HEK293 (cell line): ENCODE results near the gene KCNRG.
A peak's percentile ranks its signal among the peaks of the same experiment; 100 is the strongest.

Experiments used
- CTCF ChIA-PET: fragments of 350-600 bp; formaldehyde crosslinking; extraction: SDS; loops from one replicate; lab custom pipeline; 2021; ENCODE audit warnings: antibody characterized with exemption; lab: Yijun Ruan, JAX
- POLR2A ChIA-PET: fragments of 300-600 bp; formaldehyde crosslinking; extraction: SDS; loops from one replicate; lab custom pipeline; 2020; ENCODE audit warnings: antibody characterized with exemption, inconsistent platforms; lab: Yijun Ruan, JAX
- H3K27ac ChIP-seq: fragments of 200-500 bp; sonication (Bioruptor generic); 2 replicates; pipeline ENCODE4 v1.5.1; 2014; ENCODE audit warnings: low read depth, low read length, control low read depth, inconsistent platforms; ENCODE audit errors: extremely low read depth
- H3K36me3 ChIP-seq, 2 experiments: fragments of 200-500 bp in 1 of 2; sonication (Bioruptor generic) in 1 of 2; 1 replicate in 1 of 2; 2 replicates in 1 of 2; pipeline ENCODE4 v1.5.1; 2014 to 2017; ENCODE audit warnings: inconsistent platforms in 2 of 2, low read length in 2 of 2; ENCODE audit not compliant: control insufficient read depth in 2 of 2, insufficient read depth in 1 of 2
- H3K4me1 ChIP-seq: fragments of 200-500 bp; sonication (Bioruptor generic); 2 replicates; pipeline ENCODE4 v1.5.1; 2014; ENCODE audit warnings: mild to moderate bottlenecking, low read length, inconsistent platforms; ENCODE audit not compliant: control insufficient read depth, insufficient read depth
- H3K4me3 ChIP-seq: 2 replicates; pipeline ENCODE4 v1.5.1; 2011; ENCODE audit warnings: low read depth, mild to moderate bottlenecking, control low read depth, low read length, moderate library complexity
- H3K9me3 ChIP-seq: fragments of 200-500 bp; sonication (Bioruptor generic); 2 replicates; pipeline ENCODE4 v1.5.1; 2014; ENCODE audit warnings: low read depth, low read length, inconsistent platforms; ENCODE audit not compliant: control insufficient read depth, insufficient read depth
- BCL11A ChIP-seq: fragments of 450-650 bp; formaldehyde crosslinking; IDR thresholded peaks from 2 replicates; pipeline ENCODE4 v1.5.1; 2016; ENCODE audit warnings: low read depth, missing biosample characterization, missing genetic modification characterization
- ELK4 ChIP-seq: IDR thresholded peaks from 2 replicates; pipeline ENCODE4 v1.6.1; 2011; ENCODE audit warnings: mild to moderate bottlenecking, low read depth, low read length, borderline replicate concordance
- GLIS2 ChIP-seq: fragments of 450-650 bp; formaldehyde crosslinking; IDR thresholded peaks from 2 replicates; pipeline ENCODE4 v1.5.1; 2016; ENCODE audit warnings: missing biosample characterization, missing genetic modification characterization
- HOXA7 ChIP-seq: sonication (generic); formaldehyde crosslinking; IDR thresholded peaks from 2 replicates; pipeline ENCODE4 v1.8.1; 2022; ENCODE audit warnings: missing genetic modification reagents, borderline replicate concordance
- INSM2 ChIP-seq: fragments of 450-650 bp; formaldehyde crosslinking; IDR thresholded peaks from 2 replicates; pipeline ENCODE4 v1.5.1; 2016; ENCODE audit warnings: missing biosample characterization, missing genetic modification characterization
- KLF10 ChIP-seq: fragments of 450-650 bp; IDR thresholded peaks from 2 replicates; pipeline ENCODE4 v1.5.1; 2018; ENCODE audit warnings: missing biosample characterization, mild to moderate bottlenecking, missing genetic modification characterization
- KLF16 ChIP-seq: fragments of 450-650 bp; formaldehyde crosslinking; IDR thresholded peaks from 2 replicates; pipeline ENCODE4 v1.5.1; 2017; ENCODE audit warnings: missing biosample characterization, missing genetic modification characterization
- OSR2 ChIP-seq: fragments of 450-650 bp; formaldehyde crosslinking; IDR thresholded peaks from 2 replicates; pipeline ENCODE4 v1.5.1; 2016; ENCODE audit warnings: missing biosample characterization, missing genetic modification characterization
- PRDM1 ChIP-seq: fragments of 450-650 bp; formaldehyde crosslinking; IDR thresholded peaks from 2 replicates; pipeline ENCODE4; 2016; ENCODE audit warnings: missing biosample characterization, missing genetic modification characterization
- SP3 ChIP-seq: fragments of 450-650 bp; formaldehyde crosslinking; IDR thresholded peaks from 2 replicates; pipeline ENCODE4 v1.5.1; 2016; ENCODE audit warnings: missing biosample characterization, missing genetic modification characterization
- SP7 ChIP-seq: fragments of 450-650 bp; formaldehyde crosslinking; IDR thresholded peaks from 2 replicates; pipeline ENCODE4 v1.5.1; 2016; ENCODE audit warnings: missing biosample characterization, missing genetic modification characterization
- YY1 ChIP-seq: fragments of 450-650 bp; formaldehyde crosslinking; IDR thresholded peaks from 2 replicates; pipeline ENCODE4 v1.5.1; 2018; ENCODE audit warnings: missing biosample characterization, missing genetic modification characterization
- ZBTB20 ChIP-seq: fragments of 450-650 bp; formaldehyde crosslinking; IDR thresholded peaks from 2 replicates; pipeline ENCODE4 v1.5.1; 2016; ENCODE audit warnings: missing biosample characterization, missing genetic modification characterization
- ZBTB48 ChIP-seq: fragments of 450-650 bp; formaldehyde crosslinking; IDR thresholded peaks from 2 replicates; pipeline ENCODE4 v1.5.1; 2016; ENCODE audit warnings: missing biosample characterization, missing genetic modification characterization
- ZBTB8A ChIP-seq: fragments of 450-650 bp; formaldehyde crosslinking; IDR thresholded peaks from 2 replicates; pipeline ENCODE4 v1.5.1; 2016; ENCODE audit warnings: missing biosample characterization, missing genetic modification characterization
- ZNF175 ChIP-seq: fragments of 450-650 bp; formaldehyde crosslinking; IDR thresholded peaks from 2 replicates; pipeline ENCODE4 v1.5.1; 2016; ENCODE audit warnings: missing biosample characterization, missing genetic modification characterization
- ZNF211 ChIP-seq: fragments of 450-650 bp; formaldehyde crosslinking; IDR thresholded peaks from 2 replicates; pipeline ENCODE4 v1.5.1; 2016; ENCODE audit warnings: low read depth, missing biosample characterization, missing genetic modification characterization
- ZNF266 ChIP-seq: fragments of 450-650 bp; formaldehyde crosslinking; IDR thresholded peaks from 2 replicates; pipeline ENCODE4 v1.5.1; 2016; ENCODE audit warnings: missing biosample characterization, missing genetic modification characterization, low read depth
- ZNF274 ChIP-seq, 2 experiments: fragments of 200-500 bp in 1 of 2; fragments of 450-650 bp in 1 of 2; sonication (Bioruptor generic) in 1 of 2; formaldehyde crosslinking in 1 of 2; IDR thresholded peaks; 2 replicates each; pipeline versions ENCODE4 v1.5.1 to v1.6.1; 2014 to 2016; ENCODE audit warnings: borderline replicate concordance in 1 of 2, inconsistent platforms in 1 of 2, low read length in 1 of 2, missing biosample characterization in 1 of 2, missing genetic modification characterization in 1 of 2
- ZNF362 ChIP-seq: fragments of 450-650 bp; formaldehyde crosslinking; IDR thresholded peaks from 2 replicates; pipeline ENCODE4 v1.5.1; 2016; ENCODE audit warnings: missing biosample characterization, missing genetic modification characterization
- ZNF510 ChIP-seq: fragments of 450-650 bp; formaldehyde crosslinking; IDR thresholded peaks from 2 replicates; pipeline ENCODE4 v1.5.1; 2018; ENCODE audit warnings: mild to moderate bottlenecking, missing genetic modification characterization, missing biosample characterization; ENCODE audit not compliant: insufficient replicate concordance
- ZNF513 ChIP-seq: fragments of 450-650 bp; IDR thresholded peaks from 2 replicates; pipeline ENCODE4 v1.5.1; 2018; ENCODE audit warnings: missing biosample characterization, missing genetic modification characterization
- ZNF555 ChIP-seq: fragments of 450-650 bp; formaldehyde crosslinking; conservative IDR thresholded peaks from 2 replicates; pipeline ENCODE4 v1.5.1; 2017; ENCODE audit warnings: missing biosample characterization, mild to moderate bottlenecking, missing genetic modification characterization, inconsistent platforms
- ZNF560 ChIP-seq: fragments of 450-650 bp; formaldehyde crosslinking; IDR thresholded peaks from 2 replicates; pipeline ENCODE4 v1.5.1; 2017; ENCODE audit warnings: missing biosample characterization, missing genetic modification characterization, borderline replicate concordance
- ZNF600 ChIP-seq: fragments of 450-650 bp; formaldehyde crosslinking; IDR thresholded peaks from 2 replicates; pipeline ENCODE4 v1.5.1; 2016; ENCODE audit warnings: missing biosample characterization, missing genetic modification characterization
- ZNF623 ChIP-seq: fragments of 450-650 bp; formaldehyde crosslinking; IDR thresholded peaks from 2 replicates; pipeline ENCODE4 v1.5.1; 2016; ENCODE audit warnings: missing biosample characterization, missing genetic modification characterization
- ZNF624 ChIP-seq: fragments of 450-650 bp; formaldehyde crosslinking; IDR thresholded peaks from 2 replicates; pipeline ENCODE4 v1.5.1; 2017; ENCODE audit warnings: missing biosample characterization, missing genetic modification characterization
- ZNF768 ChIP-seq: fragments of 450-650 bp; formaldehyde crosslinking; IDR thresholded peaks from 2 replicates; pipeline ENCODE4 v1.5.1; 2018; ENCODE audit warnings: missing biosample characterization, mild to moderate bottlenecking, missing genetic modification characterization
- ZNF776 ChIP-seq: fragments of 450-650 bp; formaldehyde crosslinking; IDR thresholded peaks from 2 replicates; pipeline ENCODE4 v1.5.0; 2017; ENCODE audit warnings: missing biosample characterization, missing genetic modification characterization, borderline replicate concordance

The KCNRG gene

GRCh38 chr13:49996161-49996915 is 18.9 kb upstream of the KCNRG start (continued):
- TF ChIP-seq GLIS2 (tag by site-specific recombination) (peak; percentile 58), KLF10 (tag by site-specific recombination) (peak; percentile 31), SP7 (tag by site-specific recombination) (no peak), YY1 (tag by site-specific recombination) (0 out of 2 replicates have a peak, but pooled peaks have one; percentile 41)

GRCh38 chr13:49996951-49997895 is 18.0 kb upstream of the KCNRG start, which contains the start of gene TRIM13:
TRIM13 (plus strand) TSS chr13:49997042; CDS start chr13:50011941, 14,899 bp downstream.
- Histone ChIP-seq H3K4me3 (peak within 1 kb of the TSS; percentile 92), H3K9me3 (no peaks in the 10 kb centered on the region), H3K27ac (peak within 1 kb of the TSS; percentile 97), H3K4me1 (0 out of 2 replicates have a peak, but pooled peaks cover 3% of the 10 kb centered on the region), H3K36me3 (peaks cover 12 to 24% of the 10 kb centered on the region in 2 experiments; a peak in 2 of 3 replicates)
- ChIA-PET CTCF (interaction anchor here (0.6 to 2.3 kb wide), 14 partner anchors 13 to 1311 kb away, joined by 3 to 9 read pairs (median 4); partner anchors contain the start of gene SPRYD7), POLR2A (interaction anchor here (0.5 to 2.4 kb wide), 16 partner anchors 8 to 918 kb away, joined by 3 to 23 read pairs (median 4); partner anchors contain the start of genes KPNA3 and SPRYD7)
- TF ChIP-seq OSR2 (tag by site-specific recombination) (no peak), ZNF274 (IDR thresholded peaks at IDR 0.05; ENCODE audit: low read length) (no peak), ZNF274 (tag by site-specific recombination; IDR thresholded peaks at IDR 0.05; ENCODE audit: borderline replicate concordance) (no peak), ZBTB48 (0 out of 2 replicates have a peak, but pooled peaks have one; percentile 20), ZNF175 (tag by site-specific recombination) (no peak), BCL11A (tag by site-specific recombination) (peak; percentile 38; the same call in 1 of the 2 replicates), ZNF768 (no peak), ZNF555 (tag by site-specific recombination) (no peak), ZNF776 (tag by site-specific recombination) (no peak), ZNF513 (tag by site-specific recombination) (no peak), ZNF362 (tag by site-specific recombination) (no peak; the same call in 1 of the 2 replicates), ZNF211 (no peak), HOXA7 (CRISPR knock-in tag) (no peak), ZNF600 (tag by site-specific recombination) (peak; percentile 93), KLF16 (0 out of 2 replicates have a peak, but pooled peaks have one; percentile 18), ZNF623 (no peak), SP3 (tag by site-specific recombination) (0 out of 2 replicates have a peak, but pooled peaks have one; percentile 36), ZNF624 (tag by site-specific recombination) (no peak), ZNF560 (tag by site-specific recombination) (no peak), ZBTB8A (tag by site-specific recombination) (peak; percentile 63), PRDM1 (tag by site-specific recombination) (no peak), INSM2 (tag by site-specific recombination) (peak; percentile 48; the same call in 1 of the 2 replicates), ZBTB20 (tag by site-specific recombination) (0 out of 2 replicates have a peak, but pooled peaks have one; percentile 39), ELK4 (no peak), ZNF510 (tag by site-specific recombination) (no peak), ZNF266 (tag by site-specific recombination) (no peak)
